Measurements from ENCODE around the gene AUTS2.

The AUTS2 gene

DNA sequence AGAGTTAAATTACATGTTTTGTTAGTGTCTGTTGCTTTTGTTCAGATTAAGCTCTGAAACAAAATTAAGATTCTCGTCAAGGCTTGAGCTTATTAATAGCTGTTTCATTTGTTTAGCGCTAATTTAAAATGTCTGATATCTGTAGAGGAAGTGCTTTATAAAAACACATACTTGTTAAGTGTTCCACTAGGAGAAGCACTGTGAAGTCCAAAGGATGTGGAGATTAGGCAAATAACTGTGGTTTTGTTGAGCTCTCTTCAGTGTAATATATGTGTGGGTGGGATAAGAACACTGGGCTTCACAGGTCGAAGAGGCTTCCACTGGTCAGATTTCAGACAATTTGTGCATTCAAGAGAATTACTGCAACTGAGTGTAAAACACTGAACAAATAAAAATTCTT is 242.0 kb downstream of the AUTS2 start:
- in situ Hi-C loops (cut with MboI; ENCODE audit: low sequenced_read_pairs) = no loop called here

DNA sequence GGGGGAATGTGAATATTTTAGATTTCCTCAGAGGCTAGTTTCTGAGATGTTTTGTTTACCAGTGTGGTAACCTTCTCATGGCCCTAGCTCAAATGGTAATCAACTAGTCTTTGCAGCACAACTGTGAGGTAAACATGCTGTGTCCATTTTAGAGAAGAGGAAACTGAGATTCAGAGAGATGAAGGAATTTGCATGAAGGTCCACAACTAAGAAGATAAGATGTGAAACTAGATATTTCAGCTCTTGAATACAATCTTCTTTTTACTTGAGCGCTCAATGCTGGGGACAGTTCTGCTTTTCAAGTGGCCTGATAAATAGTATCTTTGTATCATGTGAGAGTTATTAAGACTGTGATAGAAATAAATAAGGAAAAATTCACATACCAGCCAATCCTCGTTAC is 245.4 kb downstream of the AUTS2 start:
- in situ Hi-C loops (cut with MboI; ENCODE audit: low sequenced_read_pairs) = no loop called here

- in situ Hi-C loops (cut with MboI; ENCODE audit: low sequenced_read_pairs) = no loop called here
Observed at GRCh38 chr7:69844264-69844868, 246.1 kb downstream of the AUTS2 start.

- in situ Hi-C loops (cut with MboI; ENCODE audit: low sequenced_read_pairs) = no loop called here
Observed at GRCh38 chr7:69845721-69846495, 247.6 kb downstream of the AUTS2 start.

DNA sequence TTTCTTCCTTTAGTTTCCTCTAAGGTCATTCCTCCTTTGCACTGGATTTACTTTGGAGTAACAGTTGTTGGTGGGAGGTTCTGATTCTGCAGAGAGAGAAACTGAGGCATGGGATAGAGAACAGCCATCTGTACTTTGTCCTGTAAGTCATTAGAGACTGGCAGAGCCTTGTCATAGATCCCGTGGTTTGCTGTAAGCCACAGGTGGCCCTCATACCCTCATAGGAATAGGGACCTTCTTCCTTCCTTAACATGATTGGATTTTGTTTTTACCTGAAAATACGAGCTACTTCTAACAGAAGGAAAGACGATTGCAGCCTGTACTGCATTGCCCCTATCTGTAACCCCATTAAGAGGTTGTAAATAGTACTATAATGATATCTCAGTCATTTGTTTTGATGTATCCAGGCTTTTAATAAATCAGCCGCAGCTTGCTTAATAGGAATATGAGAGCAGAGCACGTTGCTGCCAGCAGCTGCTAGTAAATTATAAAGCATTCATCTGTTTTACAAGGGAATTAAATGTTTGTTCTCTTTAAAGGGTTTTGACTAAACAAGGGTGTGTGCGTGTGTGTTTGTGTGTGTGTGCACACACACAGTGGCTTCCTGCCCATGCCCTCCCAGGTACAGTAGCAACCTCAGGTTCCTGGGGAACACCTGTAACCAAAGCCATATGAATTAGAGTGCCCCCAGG is 249.8 kb downstream of the AUTS2 start:
- in situ Hi-C loops (cut with MboI; ENCODE audit: low sequenced_read_pairs) = no loop called here

DNA sequence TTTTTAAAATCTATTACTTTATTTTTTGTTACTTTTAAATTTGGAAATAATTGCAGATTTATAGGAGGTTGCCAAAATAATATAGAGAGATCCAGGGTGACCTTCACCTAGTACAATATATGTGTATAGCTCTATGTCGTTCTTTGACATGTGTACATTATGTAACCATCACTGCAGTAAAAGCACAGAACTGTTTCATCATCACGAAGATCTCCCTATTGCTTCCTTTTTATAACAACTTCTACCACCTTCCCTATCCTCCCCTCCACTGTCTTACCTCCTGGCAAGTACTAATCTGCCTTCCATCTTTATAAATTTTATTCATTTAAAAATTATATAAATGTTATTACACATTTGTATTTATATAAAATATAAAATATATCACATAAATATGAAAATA is 251.0 kb downstream of the AUTS2 start:
- in situ Hi-C loops (cut with MboI; ENCODE audit: low sequenced_read_pairs) = no loop called here

DNA sequence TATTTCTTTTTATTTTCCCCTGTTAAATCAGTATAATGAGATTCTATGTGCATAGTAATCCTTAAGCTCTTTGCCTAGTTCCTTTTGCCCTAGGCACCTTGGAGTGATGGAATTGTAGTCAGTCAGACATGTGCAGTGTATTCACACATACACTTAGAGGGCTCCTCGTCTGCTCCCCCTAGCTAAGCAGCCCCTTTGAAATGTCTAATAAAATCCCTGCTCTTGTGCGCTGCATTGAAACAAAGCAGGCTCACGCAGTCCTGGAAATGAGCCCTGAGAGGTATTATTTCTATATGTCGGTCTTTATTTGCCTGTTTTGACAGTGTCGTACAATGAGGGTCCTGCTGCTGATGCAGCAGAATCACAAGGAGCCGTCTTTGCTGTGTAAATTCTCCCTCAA is 258.7 kb downstream of the AUTS2 start:
- in situ Hi-C loops (cut with MboI; ENCODE audit: low sequenced_read_pairs) = no loop called here

DNA sequence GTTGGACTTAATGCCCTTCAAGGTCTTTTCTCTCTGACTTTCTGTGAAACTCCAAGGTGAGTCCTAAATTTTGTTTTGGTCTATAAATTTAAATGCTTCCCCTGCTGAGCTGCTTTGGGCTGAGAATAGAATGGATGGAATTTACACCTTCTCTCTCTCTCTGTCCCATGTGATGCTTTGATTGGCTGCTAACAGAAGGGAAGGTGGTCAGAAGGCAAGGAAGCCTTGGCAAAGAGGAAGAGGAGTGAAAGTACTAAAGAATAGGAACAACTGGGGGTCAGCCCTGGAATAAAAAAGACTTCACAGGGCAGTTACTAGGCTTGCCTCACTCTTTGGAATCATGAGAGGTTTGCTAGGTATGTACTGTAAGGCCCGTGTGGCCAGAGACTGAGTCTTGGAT is 260.2 kb downstream of the AUTS2 start:
- in situ Hi-C loops (cut with MboI; ENCODE audit: low sequenced_read_pairs) = no loop called here

GRCh38 chr7:69859342-69859741 is 261.1 kb downstream of the AUTS2 start:
- in situ Hi-C loops (cut with MboI; ENCODE audit: low sequenced_read_pairs) = no loop called here

DNA sequence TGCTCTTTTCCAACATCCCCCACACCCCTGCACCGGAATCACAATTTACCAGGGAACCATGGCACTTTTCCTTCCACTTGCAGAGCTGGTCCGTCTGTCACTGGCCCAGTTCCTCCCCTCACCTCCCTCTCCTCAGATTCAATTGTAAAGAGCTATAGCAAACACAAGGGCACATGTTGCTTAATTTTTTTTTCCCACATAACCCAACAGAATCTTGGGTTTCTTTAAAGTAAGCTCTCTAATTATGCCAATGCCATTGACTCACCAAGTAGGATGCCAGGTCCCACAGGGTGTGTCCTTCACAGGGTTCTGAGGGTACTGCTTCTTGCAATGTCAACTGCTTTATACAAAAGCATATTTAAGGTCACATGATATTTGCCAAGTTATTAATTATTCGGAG is 262.2 kb downstream of the AUTS2 start:
- in situ Hi-C loops (cut with MboI; ENCODE audit: low sequenced_read_pairs) = no loop called here

DNA sequence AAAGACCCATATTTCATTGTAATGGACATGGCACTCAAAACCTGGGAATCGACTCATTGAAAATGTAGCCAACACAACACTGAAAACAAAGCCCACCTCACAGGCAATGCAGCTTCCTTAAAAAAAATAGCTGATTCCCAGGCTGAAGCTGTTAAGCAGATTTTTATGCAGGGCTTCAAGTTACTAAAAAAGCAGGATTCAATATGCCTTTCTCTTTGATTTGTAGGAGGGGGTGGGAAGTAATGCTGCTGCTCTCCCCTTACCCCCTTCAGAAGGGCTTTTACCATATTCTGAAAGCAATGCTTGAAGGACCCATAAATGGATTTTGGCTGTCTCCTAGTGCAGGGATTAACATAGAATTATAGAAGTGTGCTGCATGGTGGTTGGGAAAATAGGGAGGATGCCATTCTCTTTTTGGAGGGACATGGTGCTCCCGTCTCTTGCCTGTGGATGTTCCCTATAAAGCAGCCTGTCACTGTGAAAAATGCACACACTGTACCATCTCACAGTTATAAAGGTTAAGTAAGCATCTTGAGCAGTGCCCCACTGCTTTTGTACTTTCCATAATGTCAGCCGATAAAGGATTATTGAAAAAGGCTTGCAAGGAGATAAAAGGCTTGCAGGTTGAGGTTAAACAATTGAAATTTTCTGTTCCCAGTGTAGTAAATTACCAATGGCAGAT is 262.8 kb downstream of the AUTS2 start:
- in situ Hi-C loops (cut with MboI; ENCODE audit: low sequenced_read_pairs) = no loop called here

DNA sequence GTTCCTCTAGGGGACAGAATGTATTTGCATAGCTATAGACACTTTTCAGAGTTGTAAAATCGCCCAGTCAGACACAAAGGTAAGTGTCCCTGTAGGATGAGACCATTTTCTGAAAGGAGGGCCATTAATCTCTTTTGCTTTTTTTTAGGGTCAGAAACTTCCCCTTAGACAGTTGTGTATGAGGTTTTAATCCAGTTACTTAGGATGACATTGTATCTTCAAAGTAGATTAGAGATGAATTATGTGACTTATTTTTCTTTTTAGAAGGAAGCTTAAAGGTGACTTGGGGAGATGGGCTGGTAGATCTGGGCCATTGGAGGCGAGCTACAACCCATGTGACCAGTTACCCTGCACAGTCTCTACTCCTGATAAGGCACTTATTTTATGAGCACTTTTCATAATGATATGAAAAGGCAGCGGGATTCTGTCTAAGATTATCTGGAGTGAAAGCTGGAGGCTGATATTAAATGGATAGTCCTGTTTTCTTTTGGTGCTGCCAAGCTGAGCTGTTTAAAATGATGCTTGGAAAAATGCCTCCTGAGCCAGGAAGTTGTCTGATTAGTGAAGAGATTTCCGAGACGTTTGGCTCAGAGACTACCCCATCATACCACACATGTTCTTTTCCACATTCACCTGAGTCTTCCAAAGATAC is 264.3 kb downstream of the AUTS2 start:
- in situ Hi-C loops (cut with MboI; ENCODE audit: low sequenced_read_pairs) = no loop called here

DNA sequence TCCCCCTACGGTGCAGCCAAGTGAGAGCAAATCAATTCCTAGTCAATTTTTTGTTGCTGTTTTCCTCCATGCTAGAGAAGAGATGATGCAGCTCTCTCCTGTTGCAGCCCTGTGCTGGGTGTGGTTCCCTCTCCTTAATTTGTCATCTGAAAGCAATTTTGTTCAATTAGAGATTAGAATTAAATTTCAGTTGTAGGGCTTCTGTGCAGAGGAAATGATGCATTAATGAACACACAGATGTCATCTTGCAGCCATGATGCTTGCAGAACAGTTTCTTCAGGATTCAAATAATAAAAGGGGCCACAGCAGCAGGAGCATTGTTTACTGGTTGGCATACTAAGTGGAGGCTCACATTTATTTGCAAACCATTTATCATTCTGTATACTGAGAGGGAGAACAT is 266.0 kb downstream of the AUTS2 start:
- in situ Hi-C loops (cut with MboI; ENCODE audit: low sequenced_read_pairs) = no loop called here

DNA sequence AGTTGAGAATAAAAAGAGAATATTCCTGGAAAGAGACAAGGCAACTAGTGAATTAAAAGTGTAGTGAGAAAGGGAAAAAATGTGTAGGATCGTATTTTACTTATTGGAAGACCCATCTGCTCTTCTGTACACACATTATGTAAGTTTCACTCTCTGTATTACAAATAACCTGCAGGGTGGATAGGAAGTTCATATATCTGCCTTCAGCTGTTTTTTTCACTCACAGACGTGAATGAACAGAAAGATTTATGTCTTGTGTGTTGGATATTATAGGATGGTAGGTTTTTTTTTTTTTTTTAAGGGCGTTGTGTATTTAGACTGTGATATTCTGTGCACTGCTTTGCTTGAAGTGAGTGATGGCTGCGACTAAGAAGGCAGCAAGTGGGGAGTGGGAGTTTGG is 266.5 kb downstream of the AUTS2 start:
- in situ Hi-C loops (cut with MboI; ENCODE audit: low sequenced_read_pairs) = no loop called here

DNA sequence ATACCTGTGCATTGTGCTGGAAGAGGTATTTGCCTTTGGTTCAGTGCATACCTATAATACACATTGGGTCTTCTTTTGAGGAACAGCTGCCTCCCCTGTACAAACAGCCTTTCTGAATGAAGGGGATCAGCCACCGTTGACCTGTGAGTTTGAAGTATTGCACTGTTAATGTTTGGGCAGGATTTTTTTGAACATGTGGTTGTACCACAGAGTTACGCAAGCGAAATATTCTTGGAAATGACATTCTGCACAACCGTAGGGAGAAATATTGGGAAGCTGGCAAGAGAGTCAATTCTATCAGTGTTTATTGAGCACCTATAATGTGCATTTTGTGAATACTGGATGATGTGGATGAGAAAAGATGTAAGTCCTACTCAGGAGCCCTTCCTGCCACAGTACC is 270.6 kb downstream of the AUTS2 start:
- in situ Hi-C loops (cut with MboI; ENCODE audit: low sequenced_read_pairs) = no loop called here

DNA sequence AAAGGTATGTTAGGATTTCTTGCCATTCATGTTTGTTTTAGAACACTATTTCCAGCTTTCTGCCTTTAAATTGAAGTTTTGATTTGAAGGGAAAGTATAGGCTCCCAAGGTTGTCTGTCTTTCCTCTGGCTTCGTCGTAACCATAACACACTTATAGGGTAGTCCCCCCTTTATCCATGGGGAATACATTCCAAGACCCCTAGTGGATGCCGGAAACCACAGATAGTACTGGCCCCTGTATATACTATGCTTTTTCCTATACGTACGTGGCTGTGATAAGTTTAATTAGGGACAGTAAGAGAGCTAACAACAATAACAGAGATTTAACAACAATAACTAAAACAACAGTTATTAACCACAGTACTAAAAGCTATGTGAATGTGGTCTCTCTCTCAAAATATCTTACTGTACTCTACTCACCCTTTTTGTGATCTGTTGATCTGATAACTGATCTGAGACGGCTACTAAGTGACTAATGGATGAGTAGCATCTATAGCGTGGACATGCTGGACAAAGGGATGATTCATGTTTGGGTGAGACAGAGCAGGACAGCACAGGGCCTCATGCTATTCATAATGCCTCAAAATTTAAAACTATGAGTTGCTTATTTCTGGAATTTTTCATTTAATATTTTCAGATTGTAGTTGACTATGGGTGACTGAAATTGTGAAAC is 273.1 kb downstream of the AUTS2 start:
- in situ Hi-C loops (cut with MboI; ENCODE audit: low sequenced_read_pairs) = no loop called here

DNA sequence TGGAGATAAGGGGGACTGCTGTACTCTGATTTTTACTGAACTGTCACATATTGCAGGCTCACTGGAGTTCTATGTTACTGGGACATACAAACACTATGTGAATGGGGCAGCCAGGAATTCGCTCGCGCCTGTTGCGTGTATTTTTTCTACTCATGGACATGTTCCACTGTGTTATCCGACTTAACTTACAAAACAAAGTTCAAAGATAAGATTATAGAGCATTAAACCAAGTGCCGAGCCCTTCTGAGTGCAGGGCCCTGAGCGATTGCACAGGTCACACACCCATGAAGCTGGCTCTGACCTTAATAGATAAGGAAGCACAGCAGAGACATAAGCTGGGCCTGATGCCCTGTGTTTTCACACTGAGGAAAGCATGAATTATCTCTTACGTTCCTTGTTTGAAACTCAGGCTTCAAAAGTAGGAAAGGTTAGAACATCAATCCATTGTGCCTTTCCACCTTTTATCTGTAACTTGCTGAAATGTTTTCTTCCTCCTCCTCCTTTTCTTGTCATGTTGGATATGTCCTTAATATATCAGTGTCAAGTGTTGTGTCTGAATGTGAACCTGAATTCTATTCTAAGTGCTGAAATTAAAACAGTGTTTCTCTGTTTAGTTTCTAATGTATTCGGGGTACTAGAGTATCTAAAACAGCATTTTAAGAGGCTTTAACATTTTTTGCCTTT is 273.8 kb downstream of the AUTS2 start:
- in situ Hi-C loops (cut with MboI; ENCODE audit: low sequenced_read_pairs) = no loop called here

DNA sequence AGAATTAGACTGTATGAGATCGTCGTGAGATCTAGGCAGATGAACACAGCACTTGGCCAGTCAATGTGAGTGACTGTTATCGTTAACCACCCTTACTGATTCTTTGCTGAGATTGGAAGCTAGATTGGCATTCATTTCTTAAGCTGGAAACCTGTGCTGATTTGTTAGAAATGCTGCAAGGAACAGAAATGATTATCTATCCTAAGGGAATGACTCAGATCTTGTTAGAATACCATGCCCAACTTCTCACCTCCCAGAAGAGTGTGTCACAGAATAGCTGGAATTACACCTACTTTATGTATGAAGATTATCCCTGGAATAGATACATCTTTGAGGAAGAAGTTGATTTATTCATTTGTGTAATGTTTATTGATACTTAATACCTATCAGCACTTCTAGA is 275.2 kb downstream of the AUTS2 start:
- in situ Hi-C loops (cut with MboI; ENCODE audit: low sequenced_read_pairs) = no loop called here

DNA sequence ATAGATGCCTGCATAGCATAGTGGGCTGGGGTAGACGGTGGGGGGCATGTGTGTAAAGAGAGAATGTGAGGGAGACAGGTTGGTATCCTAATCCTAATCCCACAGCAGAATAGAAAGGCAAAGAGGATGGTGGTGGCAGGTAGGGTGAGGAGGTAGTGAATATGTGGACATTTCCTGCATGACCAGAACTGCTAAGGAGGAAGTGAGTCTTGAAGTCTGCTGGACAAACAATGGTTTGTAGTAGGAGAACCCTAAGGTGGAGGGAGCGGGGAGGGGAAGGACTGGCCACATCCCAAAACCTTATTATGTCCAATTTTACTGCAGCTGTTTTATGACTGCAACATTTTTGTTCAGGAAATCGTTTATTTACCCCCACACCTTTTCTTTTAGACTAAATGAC is 279.7 kb downstream of the AUTS2 start:
- in situ Hi-C loops (cut with MboI; ENCODE audit: low sequenced_read_pairs) = no loop called here

DNA sequence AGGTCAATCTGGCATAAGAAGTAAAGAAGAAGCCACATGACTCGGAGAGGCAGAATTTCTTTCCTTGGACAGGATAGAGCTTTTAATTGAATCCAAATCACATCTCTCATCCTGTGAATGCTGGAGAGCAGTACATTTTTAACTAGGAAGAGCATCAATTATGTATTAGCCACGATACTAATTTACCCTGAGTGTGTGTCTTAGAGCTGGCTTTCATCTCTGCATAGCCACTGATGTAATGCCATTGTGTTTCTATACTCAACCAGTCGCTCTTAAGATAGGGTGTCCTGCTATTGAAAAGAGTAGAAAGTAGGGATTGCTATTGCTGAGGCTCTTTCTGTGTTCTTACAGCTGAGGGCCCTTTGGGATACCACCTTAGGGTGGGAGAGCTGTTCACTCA is 280.3 kb downstream of the AUTS2 start:
- in situ Hi-C loops (cut with MboI; ENCODE audit: low sequenced_read_pairs) = no loop called here

Measured in HL-60/S4 treated with retinoic acid at 250 ng/mL for 4 days and 3 days (cell line).